HEK293T (cell line): Measurements from ENCODE around the gene SPDYE18.
"Not testable (repeated sequence)": the region's sequence is repeated elsewhere in the genome, so short reads cannot be mapped to it uniquely, and the experiment has no call there.

Experiments
- CTCF ChIA-PET: fragments of 350-600 bp; formaldehyde crosslinking; extraction: SDS; loops from one replicate; lab custom pipeline; 2021; ENCODE audit warnings: antibody characterized with exemption, inconsistent platforms; lab: Yijun Ruan, JAX
- POLR2A ChIA-PET: fragments of 350-600 bp; formaldehyde crosslinking; extraction: SDS; loops from one replicate; lab custom pipeline; 2020; ENCODE audit warnings: antibody characterized with exemption, inconsistent platforms; lab: Yijun Ruan, JAX
- DNase-seq: peaks from one replicate; pipeline ENCODE4 v3.0.0; 2012; ENCODE audit warnings: mixed read lengths; ENCODE audit errors: extremely low spot score

The SPDYE18 gene

GRCh38 chr7:77062557-77062956 is at the start of gene SPDYE18:
SPDYE18 (minus strand) TSS chr7:77062558; CDS start chr7:77060512, 2,046 bp downstream.
- POLR2A ChIA-PET, CTCF ChIA-PET, DNase-seq: not testable (repeated sequence)

- POLR2A ChIA-PET, DNase-seq, CTCF ChIA-PET: not testable (repeated sequence)
Measured at GRCh38 chr7:77108362-77108761, 46.0 kb upstream of the SPDYE18 start.

- POLR2A ChIA-PET, DNase-seq, CTCF ChIA-PET: not testable (repeated sequence)
Measured at GRCh38 chr7:77107659-77108058, 45.3 kb upstream of the SPDYE18 start.

- CTCF ChIA-PET, POLR2A ChIA-PET, DNase-seq: not testable (repeated sequence)
Measured at GRCh38 chr7:77105904-77106303, 43.5 kb upstream of the SPDYE18 start.

- DNase-seq, POLR2A ChIA-PET, CTCF ChIA-PET: not testable (repeated sequence)
Measured at GRCh38 chr7:77102671-77103070, 40.3 kb upstream of the SPDYE18 start.

GRCh38 chr7:77101187-77101586 is 38.8 kb upstream of the SPDYE18 start:
- DNase-seq, POLR2A ChIA-PET, CTCF ChIA-PET: not testable (repeated sequence)

GRCh38 chr7:77100501-77100900 is 38.1 kb upstream of the SPDYE18 start:
- POLR2A ChIA-PET, CTCF ChIA-PET, DNase-seq: not testable (repeated sequence)

- CTCF ChIA-PET, DNase-seq, POLR2A ChIA-PET: not testable (repeated sequence)
Measured at GRCh38 chr7:77092301-77092700, 29.9 kb upstream of the SPDYE18 start.

GRCh38 chr7:77082192-77082591 is 19.8 kb upstream of the SPDYE18 start:
- POLR2A ChIA-PET, CTCF ChIA-PET: not testable (repeated sequence)

GRCh38 chr7:77080236-77080635 is 17.9 kb upstream of the SPDYE18 start:
- POLR2A ChIA-PET, DNase-seq, CTCF ChIA-PET: not testable (repeated sequence)

More at GRCh38 chr7:77082192-77082591, 19.8 kb upstream of the SPDYE18 start:
- DNase-seq, result not testable (repeated sequence)

- POLR2A ChIA-PET, CTCF ChIA-PET, DNase-seq: not testable (repeated sequence)
Measured at GRCh38 chr7:77079624-77080023, 17.3 kb upstream of the SPDYE18 start.

GRCh38 chr7:77079112-77079511 is 16.8 kb upstream of the SPDYE18 start:
- POLR2A ChIA-PET, DNase-seq, CTCF ChIA-PET: not testable (repeated sequence)

GRCh38 chr7:77077060-77077459 is 14.7 kb upstream of the SPDYE18 start:
- DNase-seq, CTCF ChIA-PET: not testable (repeated sequence)

GRCh38 chr7:77074786-77075396 is 12.5 kb upstream of the SPDYE18 start:
- DNase-seq, CTCF ChIA-PET, POLR2A ChIA-PET: not testable (repeated sequence)

More at GRCh38 chr7:77077060-77077459, 14.7 kb upstream of the SPDYE18 start:
- POLR2A ChIA-PET, result not testable (repeated sequence)

GRCh38 chr7:77071108-77071507 is 8.8 kb upstream of the SPDYE18 start:
- POLR2A ChIA-PET, DNase-seq, CTCF ChIA-PET: not testable (repeated sequence)

- DNase-seq, POLR2A ChIA-PET, CTCF ChIA-PET: not testable (repeated sequence)
Measured at GRCh38 chr7:77065869-77066268, 3.5 kb upstream of the SPDYE18 start.

GRCh38 chr7:77063732-77064131 is 1.4 kb upstream of the SPDYE18 start:
- POLR2A ChIA-PET, CTCF ChIA-PET, DNase-seq: not testable (repeated sequence)

- POLR2A ChIA-PET, CTCF ChIA-PET, DNase-seq: not testable (repeated sequence)
Measured at GRCh38 chr7:77032261-77032660, 30.1 kb downstream of the SPDYE18 start, which contains the start of gene SPDYE17. SPDYE17 (minus strand) TSS chr7:77032361; CDS start chr7:77030570, 1,791 bp downstream.

GRCh38 chr7:77026349-77026748 is 36.0 kb downstream of the SPDYE18 start:
- POLR2A ChIA-PET, CTCF ChIA-PET, DNase-seq: not testable (repeated sequence)
